H9 (cell line): Measurements from ENCODE around the gene PGM1. TPM values are rescaled to one million over a fixed set of nuclear protein-coding genes. Genes with fewer than 3 reads are reported as not detected.

Experiments used
- DNase-seq: peaks from one replicate; pipeline ENCODE4 v3.0.0-alpha.2; 2017
- H2AFZ ChIP-seq: one replicate; pipeline ENCODE4 v1.6.1; 2013; ENCODE audit warnings: mild to moderate bottlenecking, low read length, control low read depth, moderate library complexity
- H2AK5ac ChIP-seq: 2 replicates; pipeline ENCODE4 v1.6.1; 2013; ENCODE audit warnings: low read length, control low read depth, mixed read lengths; ENCODE audit not compliant: insufficient read length
- H2BK120ac ChIP-seq: one replicate; pipeline ENCODE4 v1.6.1; 2013; ENCODE audit warnings: low read depth, mild to moderate bottlenecking, low read length, control low read depth, inconsistent platforms; ENCODE audit not compliant: poor library complexity, severe bottlenecking
- H2BK12ac ChIP-seq: 2 replicates; pipeline ENCODE4 v1.6.1; 2013; ENCODE audit warnings: low read length, control low read depth, mixed read lengths, low read depth; ENCODE audit not compliant: insufficient read length
- H2BK15ac ChIP-seq: 2 replicates; pipeline ENCODE4 v1.6.1; 2013; ENCODE audit warnings: low read depth, low read length, control low read depth
- H2BK20ac ChIP-seq: one replicate; pipeline ENCODE4 v1.6.1; 2013; ENCODE audit warnings: low read depth, mild to moderate bottlenecking, low read length, control low read depth, inconsistent platforms; ENCODE audit not compliant: poor library complexity, severe bottlenecking
- H2BK5ac ChIP-seq: 2 replicates; pipeline ENCODE4 v1.6.1; 2013; ENCODE audit warnings: low read length, control low read depth, mixed read lengths; ENCODE audit not compliant: insufficient read length
- H3K14ac ChIP-seq: 2 replicates; pipeline ENCODE4 v1.6.1; 2013; ENCODE audit warnings: low read length, control low read depth; ENCODE audit not compliant: insufficient read depth
- H3K18ac ChIP-seq: 2 replicates; pipeline ENCODE4 v1.6.1; 2013; ENCODE audit warnings: low read depth, mild to moderate bottlenecking, mixed read lengths, low read length, control low read depth; ENCODE audit not compliant: insufficient read length
- H3K23ac ChIP-seq: 2 replicates; pipeline ENCODE4 v1.6.1; 2013; ENCODE audit warnings: low read length, control low read depth, mixed read lengths, low read depth; ENCODE audit not compliant: insufficient read length
- H3K23me2 ChIP-seq: 2 replicates; pipeline ENCODE4 v1.6.1; 2013; ENCODE audit warnings: low read depth, mild to moderate bottlenecking, mixed read lengths, low read length, control low read depth; ENCODE audit not compliant: insufficient read length, poor library complexity, severe bottlenecking
- H3K27ac ChIP-seq: 2 replicates; pipeline ENCODE4 v1.5.1; 2013; ENCODE audit warnings: low read length, control low read depth, mixed read lengths, low read depth; ENCODE audit not compliant: insufficient read length
- H3K27me3 ChIP-seq: 2 replicates; pipeline ENCODE4 v1.6.1; 2013; ENCODE audit warnings: low read length, control low read depth, inconsistent platforms; ENCODE audit not compliant: insufficient read depth
- H3K4ac ChIP-seq: 2 replicates; pipeline ENCODE4 v1.6.1; 2013; ENCODE audit warnings: low read depth, mild to moderate bottlenecking, control low read depth, inconsistent platforms, low read length, moderate library complexity
- H3K4me1 ChIP-seq: 2 replicates; pipeline ENCODE4 v1.6.1; 2013; ENCODE audit warnings: low read length, control low read depth, inconsistent platforms; ENCODE audit not compliant: insufficient read depth
- H3K4me2 ChIP-seq: 2 replicates; pipeline ENCODE4 v1.6.1; 2013; ENCODE audit warnings: low read length, control low read depth, mixed read lengths; ENCODE audit not compliant: insufficient read length, insufficient read depth
- H3K56ac ChIP-seq: 2 replicates; pipeline ENCODE4 v1.6.1; 2013; ENCODE audit warnings: low read depth, mild to moderate bottlenecking, mixed read lengths, low read length, control low read depth; ENCODE audit not compliant: insufficient read length
- H3K79me1 ChIP-seq: 2 replicates; pipeline ENCODE4 v1.6.1; 2013; ENCODE audit warnings: low read depth, mild to moderate bottlenecking, moderate library complexity, low read length, control low read depth, inconsistent platforms; ENCODE audit not compliant: insufficient read depth, poor library complexity, severe bottlenecking
- H3K79me2 ChIP-seq: 2 replicates; pipeline ENCODE4 v1.6.1; 2013; ENCODE audit warnings: low read length, control low read depth, inconsistent platforms; ENCODE audit not compliant: insufficient read depth
- H3K9ac ChIP-seq: 2 replicates; pipeline ENCODE4 v1.6.1; 2013; ENCODE audit warnings: low read length, control low read depth, mixed read lengths; ENCODE audit not compliant: insufficient read length; ENCODE audit errors: extremely low read depth
- H3K9me3 ChIP-seq: one replicate; pipeline ENCODE4 v1.6.1; 2013; ENCODE audit warnings: low read depth, low read length, inconsistent platforms; ENCODE audit not compliant: control insufficient read depth
- H3T11ph ChIP-seq: one replicate; pipeline ENCODE4 v1.6.1; 2013; ENCODE audit warnings: mild to moderate bottlenecking, low read length, control low read depth, inconsistent platforms
- H4K20me1 ChIP-seq: one replicate; pipeline ENCODE4 v1.6.1; 2013; ENCODE audit not compliant: control insufficient read depth, insufficient read length, insufficient read depth
- H4K5ac ChIP-seq: 2 replicates; pipeline ENCODE4 v1.6.1; 2013; ENCODE audit warnings: low read depth, mild to moderate bottlenecking, mixed read lengths, low read length, control low read depth; ENCODE audit not compliant: insufficient read length
- H4K8ac ChIP-seq: replicated peaks from 2 replicates; pipeline ENCODE4 v1.6.1; 2013; ENCODE audit warnings: low read length, control low read depth, mixed read lengths, low read depth; ENCODE audit not compliant: insufficient read length
- H4K91ac ChIP-seq: 2 replicates; pipeline ENCODE4 v1.6.1; 2013; ENCODE audit warnings: low read depth, mild to moderate bottlenecking, moderate library complexity, mixed read lengths, low read length, control low read depth; ENCODE audit not compliant: insufficient read length
- H3K27ac Mint-ChIP-seq, 3 experiments: 2 replicates in 2 of 3; 3 replicates in 1 of 3; pipeline ENCODE4 v1.8.0; 2020 to 2021; ENCODE audit warnings: mixed read lengths in 3 of 3, mild to moderate bottlenecking in 1 of 3, moderate library complexity in 1 of 3
- H3K27me3 Mint-ChIP-seq: 2 replicates; pipeline ENCODE4 v1.8.0; 2021; ENCODE audit warnings: low read depth, mild to moderate bottlenecking, moderate library complexity, mixed read lengths
- H3K36me3 Mint-ChIP-seq, 3 experiments: 2 replicates in 2 of 3; 3 replicates in 1 of 3; pipeline ENCODE4 v1.8.0; 2020 to 2021; ENCODE audit warnings: low read depth in 3 of 3, mixed read lengths in 3 of 3; ENCODE audit not compliant: insufficient read depth in 1 of 3
- H3K4me1 Mint-ChIP-seq, 2 experiments: 2 replicates each; pipeline ENCODE4 v1.8.0; 2020; ENCODE audit warnings: mixed read lengths in 2 of 2
- H3K4me3 Mint-ChIP-seq, 2 experiments: 2 replicates in 1 of 2; 3 replicates in 1 of 2; pipeline ENCODE4 v1.8.0; 2020 to 2021; ENCODE audit warnings: mild to moderate bottlenecking in 2 of 2, mixed read lengths in 2 of 2, moderate library complexity in 1 of 2
- H3K9me3 Mint-ChIP-seq, 2 experiments: 2 replicates in 1 of 2; 3 replicates in 1 of 2; pipeline ENCODE4 v1.8.0; 2020; ENCODE audit warnings: mild to moderate bottlenecking in 2 of 2, mixed read lengths in 2 of 2, moderate library complexity in 1 of 2
- CTCF ChIP-seq: fragments of 200-600 bp; sonication (generic); conservative IDR thresholded peaks from 3 replicates; pipeline ENCODE4 v1.8.0; 2021; ENCODE audit warnings: antibody characterized with exemption, mild to moderate bottlenecking
- WGBS: extraction: QIAGEN DNeasy Blood & Tissue Kit; methylation state at CpG from one replicate; pipeline ENCODE4 v1.1.7; 2013; ENCODE audit warnings: missing lambda C conversion rate, low lambda C conversion rate, mixed read lengths; ENCODE audit not compliant: insufficient read length; ENCODE audit errors: extremely low coverage; 5-methylcytosine and 5-hydroxymethylcytosine counted together
- total RNA-seq: library from RNA; stranded (reverse); gene quantifications from 2 replicates; pipeline ENCODE4 v1.2.1, GENCODE V29; 2021

The PGM1 gene
- total RNA-seq, 1 experiment from 2014 or later, result 56.4 TPM

DNA sequence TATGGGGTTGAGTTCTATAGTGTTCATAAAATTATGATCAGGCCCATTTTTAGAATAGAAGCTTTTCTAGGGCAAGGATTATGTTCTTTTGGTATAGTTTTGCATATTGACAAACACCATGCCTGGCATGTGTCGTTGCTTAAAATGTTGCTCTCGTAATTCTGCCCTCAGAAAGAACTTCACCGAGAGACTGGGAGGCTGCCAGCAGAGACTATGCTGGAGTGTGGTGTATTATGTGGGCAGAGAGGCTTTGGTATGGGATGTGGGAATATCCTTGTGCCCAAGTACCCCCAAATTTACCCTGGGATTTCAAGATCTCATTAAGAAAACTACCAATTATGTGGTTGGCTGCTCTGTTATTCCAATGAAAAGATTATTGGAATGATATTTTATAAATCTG is 27.9 kb downstream of the PGM1 start:
- Mint-ChIP-seq H3K4me1 (peaks cover 28 to 34% of the 10 kb centered on the region in 2 experiments), H3K36me3 (no peaks in the 10 kb centered on the region; a peak in 1 of 7 replicates), H3K27me3 (no peaks in the 10 kb centered on the region), H3K9me3 (no peaks in the 10 kb centered on the region), H3K27ac (no peak overlapping the region; a peak in 1 of 7 replicates), H3K4me3 (no peak overlapping the region)
- Histone ChIP-seq H3K4ac (no peak overlapping the region), H3K79me1 (no peaks in the 10 kb centered on the region), H3K9me3 (no peaks in the 10 kb centered on the region), H3T11ph (no peak overlapping the region), H2BK12ac (no peak overlapping the region), H3K23ac (no peak overlapping the region), H2BK15ac (no peak overlapping the region), H3K27ac (no peak overlapping the region), H4K8ac (no peak overlapping the region), H3K79me2 (no peaks in the 10 kb centered on the region), H2BK20ac (no peak overlapping the region), H3K4me1 (peaks cover 5% of the 10 kb centered on the region), H2BK120ac (no peak overlapping the region), H3K56ac (no peak overlapping the region), H3K9ac (no peak overlapping the region), H2AFZ (no peak overlapping the region), H4K5ac (no peak overlapping the region), H4K20me1 (no peaks in the 10 kb centered on the region), H4K91ac (no peak overlapping the region), H3K23me2 (no peaks in the 10 kb centered on the region), H2BK5ac (no peak overlapping the region), H3K18ac (no peak overlapping the region), H2AK5ac (no peak overlapping the region), H3K27me3 (no peaks in the 10 kb centered on the region), H3K4me2 (no peak overlapping the region), H3K14ac (no peak overlapping the region)
- no peak for TF ChIP-seq CTCF
- DNase-seq, result no peak
- WGBS, result no CpG with 5 or more reads among the region's 3 CpGs
